Stimulated activated naive CD8-positive, alpha-beta T cell treated with anti-CD3 and anti-CD28 coated beads, Interleukin-15, Interleukin-2, amounts not matched to agents 100 ng/mL and 50 ng/mL, for 24 hours (primary cell): ENCODE measurements around the gene PGD.
"Not testable (repeated sequence)": the region's sequence is repeated elsewhere in the genome, so short reads cannot be mapped to it uniquely, and the experiment has no call there.

Source experiments
- H3K27ac Mint-ChIP-seq: one replicate; pipeline ENCODE4 v1.8.0; 2021; ENCODE audit warnings: mild to moderate bottlenecking, mixed read lengths
- H3K27me3 Mint-ChIP-seq: one replicate; pipeline ENCODE4 v1.8.0; 2021; ENCODE audit warnings: mixed read lengths
- H3K36me3 Mint-ChIP-seq: one replicate; pipeline ENCODE4 v1.8.0; 2021; ENCODE audit warnings: low read depth, mixed read lengths
- H3K4me1 Mint-ChIP-seq: one replicate; pipeline ENCODE4 v1.8.0; 2021; ENCODE audit warnings: low read depth, mixed read lengths
- H3K4me3 Mint-ChIP-seq: one replicate; pipeline ENCODE4 v1.8.0; 2021; ENCODE audit warnings: mild to moderate bottlenecking, mixed read lengths
- H3K9me3 Mint-ChIP-seq: one replicate; pipeline ENCODE4 v1.8.0; 2021; ENCODE audit warnings: mixed read lengths

PGD gene

DNA sequence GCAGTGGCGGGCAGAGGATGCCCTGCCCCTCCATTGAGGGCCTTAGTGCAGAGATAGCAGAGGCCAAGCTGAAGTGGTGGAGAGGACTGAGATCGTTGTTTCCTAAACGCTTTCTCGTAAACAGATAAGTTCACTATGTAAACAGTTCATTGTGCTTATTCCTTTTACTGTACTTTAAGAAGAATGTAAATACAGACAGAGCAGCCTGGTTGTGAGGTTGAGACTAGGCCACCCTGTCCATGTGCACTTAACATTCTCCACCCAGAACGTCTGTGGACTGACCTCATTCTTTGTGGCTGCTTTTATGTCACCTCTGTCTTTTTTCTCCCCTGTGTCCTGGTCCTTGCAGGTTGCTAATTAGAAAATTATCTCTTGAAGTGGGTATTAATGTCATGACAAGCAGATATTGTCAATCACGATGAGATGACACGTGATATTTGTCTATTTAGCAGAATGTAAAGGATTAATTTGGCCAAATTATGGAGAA lies 39.9 kb downstream of the PGD start:
- H3K9me3 Mint-ChIP-seq = no peaks in the 10 kb centered on the region
- H3K27me3 Mint-ChIP-seq = no peaks in the 10 kb centered on the region
- H3K36me3 Mint-ChIP-seq = peaks cover 6% of the 10 kb centered on the region
- peak overlapping the region; percentile 14 for H3K27ac Mint-ChIP-seq
- no peaks in the 10 kb centered on the region for H3K4me1 Mint-ChIP-seq
- H3K4me3 Mint-ChIP-seq = no peak overlapping the region

DNA sequence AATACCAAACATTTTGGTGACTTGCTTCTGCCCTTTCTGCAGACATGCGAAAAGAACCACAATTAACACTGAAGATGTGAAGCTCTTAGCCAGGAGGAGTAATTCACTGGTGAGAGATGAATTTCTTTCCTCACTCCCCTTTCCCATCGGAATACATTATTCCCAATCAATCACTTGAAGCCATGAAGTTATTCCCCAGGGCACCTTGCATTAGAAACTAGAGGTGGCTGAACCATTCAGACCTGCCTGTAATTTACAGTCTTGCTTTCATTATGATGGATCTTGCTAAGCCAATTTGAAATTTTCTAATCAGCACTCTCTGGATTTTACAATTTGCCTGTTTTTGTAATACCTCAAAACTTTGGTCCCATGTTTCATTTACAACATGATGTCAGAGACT lies 41.4 kb downstream of the PGD start:
- Mint-ChIP-seq H3K4me3 (no peak overlapping the region), H3K27ac (no peak overlapping the region), H3K27me3 (no peaks in the 10 kb centered on the region), H3K9me3 (no peaks in the 10 kb centered on the region), H3K4me1 (no peaks in the 10 kb centered on the region), H3K36me3 (peaks cover 6% of the 10 kb centered on the region)

DNA sequence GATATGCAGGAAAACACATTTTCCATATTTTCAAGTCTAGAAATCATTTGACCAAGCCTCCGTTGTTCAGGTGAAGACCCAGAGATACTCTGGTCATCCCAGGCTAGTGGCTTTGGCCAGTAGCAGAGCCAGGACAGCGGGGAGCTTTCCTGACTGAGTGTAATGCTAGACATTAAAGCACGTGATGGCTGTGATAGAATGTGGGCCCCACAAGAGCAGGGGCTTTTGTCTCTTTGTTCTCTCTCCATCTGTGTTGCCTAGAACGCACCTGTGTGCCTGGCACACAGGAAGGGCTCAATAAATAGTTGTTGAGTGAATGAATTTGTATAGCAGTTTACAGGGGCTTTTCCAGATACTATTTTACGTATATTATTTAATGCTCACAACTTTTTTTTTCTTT lies 41.9 kb downstream of the PGD start:
- H3K27me3 Mint-ChIP-seq = no peaks in the 10 kb centered on the region
- H3K36me3 Mint-ChIP-seq = peaks cover 6% of the 10 kb centered on the region
- no peak overlapping the region for H3K27ac Mint-ChIP-seq
- H3K9me3 Mint-ChIP-seq = no peaks in the 10 kb centered on the region
- no peaks in the 10 kb centered on the region for H3K4me1 Mint-ChIP-seq
- H3K4me3 Mint-ChIP-seq = no peak overlapping the region

- H3K9me3 Mint-ChIP-seq = no peaks in the 10 kb centered on the region
- H3K4me3 Mint-ChIP-seq = no peak overlapping the region
- H3K27ac Mint-ChIP-seq = no peak overlapping the region
- peaks cover 10% of the 10 kb centered on the region for H3K36me3 Mint-ChIP-seq
- no peaks in the 10 kb centered on the region for H3K4me1 Mint-ChIP-seq
- no peaks in the 10 kb centered on the region for H3K27me3 Mint-ChIP-seq
These were observed 45.4 kb downstream of the PGD start for GRCh38 chr1:10444248-10444647.

- peaks cover 10% of the 10 kb centered on the region for H3K36me3 Mint-ChIP-seq
- H3K4me1 Mint-ChIP-seq = no peaks in the 10 kb centered on the region
- no peaks in the 10 kb centered on the region for H3K27me3 Mint-ChIP-seq
- H3K9me3 Mint-ChIP-seq = no peaks in the 10 kb centered on the region
- H3K27ac Mint-ChIP-seq = no peak overlapping the region
- H3K4me3 Mint-ChIP-seq = no peak overlapping the region
These were observed 46.0 kb downstream of the PGD start for GRCh38 chr1:10444795-10445397.

DNA sequence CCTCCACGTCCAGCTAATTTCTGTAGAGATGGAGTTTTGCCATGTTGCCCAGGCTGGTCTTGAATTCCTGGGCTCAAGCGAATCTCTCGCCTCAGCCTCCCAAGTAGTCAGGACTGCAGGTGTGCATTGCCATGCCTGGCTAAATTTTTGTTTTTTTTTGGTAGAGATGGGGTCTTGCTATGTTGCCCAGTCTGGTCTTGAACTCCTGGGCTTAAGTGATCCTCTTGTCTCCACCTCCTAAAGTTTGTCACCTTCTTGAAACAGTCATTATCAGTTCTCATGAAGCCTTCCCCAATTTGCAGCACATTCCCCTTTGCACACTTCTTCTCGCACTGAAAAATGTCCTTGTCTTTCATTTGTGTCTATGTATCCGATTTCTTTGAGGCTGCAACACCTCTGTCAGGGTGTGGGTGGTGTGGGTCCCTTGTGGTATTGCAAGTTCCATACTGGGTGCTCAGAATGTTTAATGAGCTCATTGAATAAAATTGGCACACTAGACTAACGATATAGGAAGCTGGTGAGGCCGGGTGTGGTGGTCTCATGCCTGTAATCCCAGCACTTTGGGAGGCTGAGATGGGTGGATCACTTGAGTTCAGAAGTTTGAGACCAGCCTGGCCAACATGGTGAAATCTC lies 48.0 kb downstream of the PGD start:
- H3K27ac Mint-ChIP-seq = no peak overlapping the region
- H3K27me3 Mint-ChIP-seq = no peaks in the 10 kb centered on the region
- H3K4me1 Mint-ChIP-seq = no peaks in the 10 kb centered on the region
- no peaks in the 10 kb centered on the region for H3K9me3 Mint-ChIP-seq
- H3K4me3 Mint-ChIP-seq = no peak overlapping the region
- peaks cover 5% of the 10 kb centered on the region for H3K36me3 Mint-ChIP-seq

DNA sequence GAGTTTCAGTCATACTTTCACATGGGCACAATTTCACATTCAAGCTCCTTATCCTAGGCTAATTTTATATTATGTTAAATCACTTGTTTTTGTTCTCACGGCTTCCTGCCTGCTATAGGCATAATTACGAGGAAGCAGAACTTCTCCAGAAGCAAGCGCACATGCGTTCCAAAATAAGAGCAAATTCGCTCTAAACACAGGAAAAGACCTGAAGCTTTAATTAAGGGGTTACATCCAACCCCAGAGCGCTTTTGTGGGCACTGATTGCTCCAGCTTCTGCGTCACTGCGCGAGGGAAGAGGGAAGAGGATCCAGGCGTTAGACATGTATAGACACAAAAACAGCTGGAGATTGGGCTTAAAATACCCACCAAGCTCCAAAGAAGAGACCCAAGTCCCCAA lies 50.9 kb downstream of the PGD start, which contains the start of gene CORT:
TSS of gene CORT (plus strand) at position 281 of the 400 bp plus-strand sequence. CDS start 193 bp downstream, outside the sequence.
- no peaks in the 10 kb centered on the region for H3K27me3 Mint-ChIP-seq
- H3K27ac Mint-ChIP-seq = no peak within 1 kb of the TSS
- H3K36me3 Mint-ChIP-seq = peaks cover 11% of the 10 kb centered on the region
- no peak within 1 kb of the TSS for H3K4me3 Mint-ChIP-seq
- no peaks in the 10 kb centered on the region for H3K9me3 Mint-ChIP-seq
- no peaks in the 10 kb centered on the region for H3K4me1 Mint-ChIP-seq

GRCh38 chr1:10450156-10450814 lies 51.4 kb downstream of the PGD start:
- Mint-ChIP-seq H3K36me3 (peaks cover 12% of the 10 kb centered on the region), H3K9me3 (no peaks in the 10 kb centered on the region), H3K4me1 (no peaks in the 10 kb centered on the region), H3K4me3 (no peak overlapping the region), H3K27me3 (no peaks in the 10 kb centered on the region), H3K27ac (no peak overlapping the region)

DNA sequence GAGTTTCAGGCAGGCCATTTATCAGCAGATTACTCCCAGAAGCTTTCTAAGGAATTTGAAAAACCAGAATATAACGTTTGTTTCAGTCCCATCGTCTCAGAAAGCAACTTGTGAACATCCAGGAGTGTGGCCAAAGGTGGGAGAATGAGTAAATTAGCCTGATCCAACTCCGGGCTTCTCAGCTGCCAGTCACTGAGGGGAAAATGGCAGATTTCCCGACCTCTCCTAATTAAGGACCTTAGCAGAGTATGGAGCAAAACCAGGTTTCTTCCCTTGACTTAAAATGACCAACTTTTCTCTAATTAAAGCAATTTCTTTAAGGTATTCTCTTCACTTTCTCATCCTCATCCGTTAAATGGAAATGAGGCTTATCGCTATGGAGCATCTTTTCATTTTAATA lies 52.0 kb downstream of the PGD start:
- H3K4me1 Mint-ChIP-seq = no peaks in the 10 kb centered on the region
- no peak overlapping the region for H3K27ac Mint-ChIP-seq
- peaks cover 13% of the 10 kb centered on the region for H3K36me3 Mint-ChIP-seq
- no peak overlapping the region for H3K4me3 Mint-ChIP-seq
- no peaks in the 10 kb centered on the region for H3K27me3 Mint-ChIP-seq
- no peaks in the 10 kb centered on the region for H3K9me3 Mint-ChIP-seq

DNA sequence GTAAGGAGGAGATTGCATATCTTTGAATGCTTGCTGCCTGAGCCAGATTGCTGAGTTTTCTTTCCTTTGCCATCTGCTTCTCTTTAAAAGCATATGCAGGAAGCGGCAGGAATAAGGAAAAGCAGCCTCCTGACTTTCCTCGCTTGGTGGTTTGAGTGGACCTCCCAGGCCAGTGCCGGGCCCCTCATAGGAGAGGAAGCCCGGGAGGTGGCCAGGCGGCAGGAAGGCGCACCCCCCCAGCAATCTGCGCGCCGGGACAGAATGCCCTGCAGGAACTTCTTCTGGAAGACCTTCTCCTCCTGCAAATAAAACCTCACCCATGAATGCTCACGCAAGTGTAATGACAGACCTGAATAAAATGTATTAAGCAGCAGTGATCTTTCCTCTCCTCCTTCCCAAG lies 52.4 kb downstream of the PGD start:
- no peaks in the 10 kb centered on the region for H3K9me3 Mint-ChIP-seq
- H3K27ac Mint-ChIP-seq = no peak overlapping the region
- H3K4me1 Mint-ChIP-seq = no peaks in the 10 kb centered on the region
- no peak overlapping the region for H3K4me3 Mint-ChIP-seq
- peaks cover 17% of the 10 kb centered on the region for H3K36me3 Mint-ChIP-seq
- H3K27me3 Mint-ChIP-seq = no peaks in the 10 kb centered on the region

- peak overlapping the region; percentile 31 for H3K27ac Mint-ChIP-seq
- no peaks in the 10 kb centered on the region for H3K9me3 Mint-ChIP-seq
- no peaks in the 10 kb centered on the region for H3K27me3 Mint-ChIP-seq
- no peak overlapping the region for H3K4me3 Mint-ChIP-seq
- peaks cover 3% of the 10 kb centered on the region for H3K4me1 Mint-ChIP-seq
- H3K36me3 Mint-ChIP-seq = peaks cover 32% of the 10 kb centered on the region
These were observed 57.2 kb downstream of the PGD start for GRCh38 chr1:10456048-10456447.

- Mint-ChIP-seq H3K4me3 (no peak overlapping the region), H3K27ac (no peak overlapping the region), H3K4me1 (peaks cover 3% of the 10 kb centered on the region), H3K27me3 (no peaks in the 10 kb centered on the region), H3K9me3 (no peaks in the 10 kb centered on the region), H3K36me3 (peaks cover 38% of the 10 kb centered on the region)
These were observed 57.8 kb downstream of the PGD start for GRCh38 chr1:10456661-10457060.

GRCh38 chr1:10457462-10457861 lies 58.6 kb downstream of the PGD start:
- H3K4me1 Mint-ChIP-seq, H3K27ac Mint-ChIP-seq, H3K4me3 Mint-ChIP-seq, H3K27me3 Mint-ChIP-seq, H3K9me3 Mint-ChIP-seq: not testable (repeated sequence)
- H3K36me3 Mint-ChIP-seq = peaks cover 44% of the 10 kb centered on the region

DNA sequence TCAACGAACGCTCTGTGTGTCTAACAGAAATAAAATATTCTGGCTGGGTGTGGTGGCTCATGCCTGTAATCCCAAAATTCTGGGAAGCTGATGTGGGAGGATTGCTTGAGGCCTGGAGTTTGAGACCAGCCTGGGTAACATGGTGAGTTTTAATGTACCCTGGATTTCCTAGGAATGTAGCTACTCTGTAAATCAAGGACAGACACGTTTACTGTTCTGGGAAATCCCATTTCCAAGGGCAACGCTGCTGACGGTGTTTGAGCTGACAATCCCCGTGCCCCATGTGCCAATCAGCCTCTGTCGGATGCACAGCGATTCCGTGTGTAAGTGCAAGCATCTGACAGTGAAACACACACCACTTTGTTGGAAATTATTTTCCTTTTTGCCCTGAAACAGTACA lies 59.0 kb downstream of the PGD start:
- no peak overlapping the region for H3K4me3 Mint-ChIP-seq
- no peaks in the 10 kb centered on the region for H3K9me3 Mint-ChIP-seq
- peaks cover 48% of the 10 kb centered on the region for H3K36me3 Mint-ChIP-seq
- no peak overlapping the region for H3K27ac Mint-ChIP-seq
- peaks cover 3% of the 10 kb centered on the region for H3K4me1 Mint-ChIP-seq
- H3K27me3 Mint-ChIP-seq = no peaks in the 10 kb centered on the region

DNA sequence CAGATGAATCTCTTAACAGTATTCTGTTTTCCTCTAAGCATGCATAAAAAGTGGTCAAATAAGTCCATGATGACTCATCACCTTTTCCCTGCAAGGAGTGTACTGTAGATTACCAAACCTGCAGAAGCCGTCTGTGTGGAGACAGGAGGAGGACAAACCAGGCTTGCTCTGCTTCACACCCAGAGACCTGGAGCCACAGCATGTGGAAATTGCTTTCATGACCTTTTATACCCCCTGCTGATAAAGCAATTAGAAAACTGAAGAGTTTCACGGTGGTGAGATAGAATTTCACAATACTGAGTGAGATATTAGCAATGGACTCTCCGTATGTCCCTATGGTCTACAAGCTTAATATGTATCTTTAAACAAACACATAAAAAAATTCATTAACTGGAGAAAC lies 60.3 kb downstream of the PGD start:
- H3K27ac Mint-ChIP-seq = no peak overlapping the region
- no peaks in the 10 kb centered on the region for H3K27me3 Mint-ChIP-seq
- no peak overlapping the region for H3K4me3 Mint-ChIP-seq
- H3K36me3 Mint-ChIP-seq = peaks cover 57% of the 10 kb centered on the region
- H3K9me3 Mint-ChIP-seq = no peaks in the 10 kb centered on the region
- peaks cover 3% of the 10 kb centered on the region for H3K4me1 Mint-ChIP-seq
